SU-DHL-6 (cell line): ENCODE data around the gene PAM16.

Experiments
- H2AFZ ChIP-seq: fragments of 200-600 bp; sonication (generic); 2 replicates; pipeline ENCODE4 v1.6.1; 2014; ENCODE audit warnings: low read depth, mild to moderate bottlenecking, moderate library complexity, mixed read lengths, antibody characterized with exemption, low read length; ENCODE audit not compliant: severe bottlenecking
- H3F3A ChIP-seq: fragments of 200-600 bp; shearing (Covaris generic); 2 replicates; pipeline ENCODE4 v1.6.0; 2016; ENCODE audit warnings: antibody characterized with exemption, mild to moderate bottlenecking; ENCODE audit not compliant: insufficient read depth
- H3K27ac ChIP-seq: fragments of 200-600 bp; sonication (generic); 2 replicates; pipeline ENCODE4 v1.5.1; 2016; ENCODE audit warnings: low read depth, mild to moderate bottlenecking, low read length, moderate library complexity, mixed read lengths
- H3K27me3 ChIP-seq: fragments of 200-600 bp; sonication (generic), shearing (Covaris generic); 2 replicates; pipeline ENCODE4 v1.6.0; 2014; ENCODE audit warnings: mild to moderate bottlenecking, low read length
- H3K36me3 ChIP-seq: fragments of 200-600 bp; sonication (generic); 2 replicates; pipeline ENCODE4 v1.6.1; 2014; ENCODE audit warnings: mild to moderate bottlenecking, low read length, mixed read lengths
- H3K4me2 ChIP-seq: fragments of 300-600, 200-600 bp; shearing (Covaris generic), sonication (generic); 2 replicates; pipeline ENCODE4 v1.6.0; 2014; ENCODE audit warnings: low read length, low read depth, mild to moderate bottlenecking; ENCODE audit not compliant: poor library complexity, severe bottlenecking
- H3K4me3 ChIP-seq: fragments of 200-600 bp; sonication (generic); 2 replicates; pipeline ENCODE4 v1.5.1; 2014; ENCODE audit warnings: antibody characterized with exemption, low read length, mild to moderate bottlenecking, mixed read lengths; ENCODE audit not compliant: insufficient read depth, poor library complexity, severe bottlenecking
- H3K79me2 ChIP-seq: fragments of 200-600 bp; sonication (generic); 2 replicates; pipeline ENCODE4 v1.6.1; 2014; ENCODE audit warnings: mild to moderate bottlenecking, low read length, moderate library complexity; ENCODE audit not compliant: insufficient read depth
- H3K9ac ChIP-seq: fragments of 200-600 bp; sonication (generic); 2 replicates; pipeline ENCODE4 v1.7.0; 2014; ENCODE audit warnings: mild to moderate bottlenecking, low read length
- H3K9me2 ChIP-seq: fragments of 200-600 bp; sonication (generic); replicated peaks from 2 replicates; pipeline ENCODE4 v1.6.1; 2014; ENCODE audit warnings: low read length; ENCODE audit not compliant: insufficient read depth
- H3K9me3 ChIP-seq: fragments of 200-600 bp; sonication (generic); 2 replicates; pipeline ENCODE4 v1.6.1; 2014; ENCODE audit warnings: low read length, mixed read lengths; ENCODE audit not compliant: insufficient read depth
- H4K20me1 ChIP-seq: fragments of 200-600 bp; sonication (generic); 2 replicates; pipeline ENCODE4 v1.6.1; 2014; ENCODE audit warnings: low read depth, mild to moderate bottlenecking, antibody characterized with exemption, low read length, moderate library complexity, mixed read lengths
- EZH2phosphoT487 ChIP-seq: fragments of 200-600 bp; sonication (generic), shearing (Covaris generic); conservative IDR thresholded peaks from 2 replicates; pipeline ENCODE4 v1.6.1; 2018; ENCODE audit warnings: mild to moderate bottlenecking, antibody characterized with exemption, low read length, moderate library complexity, mixed read lengths
- TF ChIP-seq, protein P1 (sequence below): fragments of 200-600 bp; sonication (generic); IDR thresholded peaks from one replicate; pipeline ENCODE4 v1.5.1; 2017; ENCODE audit warnings: antibody characterized with exemption, mild to moderate bottlenecking, low read length, moderate library complexity; ENCODE audit not compliant: insufficient read depth, poor library complexity, severe bottlenecking

The PAM16 gene

DNA sequence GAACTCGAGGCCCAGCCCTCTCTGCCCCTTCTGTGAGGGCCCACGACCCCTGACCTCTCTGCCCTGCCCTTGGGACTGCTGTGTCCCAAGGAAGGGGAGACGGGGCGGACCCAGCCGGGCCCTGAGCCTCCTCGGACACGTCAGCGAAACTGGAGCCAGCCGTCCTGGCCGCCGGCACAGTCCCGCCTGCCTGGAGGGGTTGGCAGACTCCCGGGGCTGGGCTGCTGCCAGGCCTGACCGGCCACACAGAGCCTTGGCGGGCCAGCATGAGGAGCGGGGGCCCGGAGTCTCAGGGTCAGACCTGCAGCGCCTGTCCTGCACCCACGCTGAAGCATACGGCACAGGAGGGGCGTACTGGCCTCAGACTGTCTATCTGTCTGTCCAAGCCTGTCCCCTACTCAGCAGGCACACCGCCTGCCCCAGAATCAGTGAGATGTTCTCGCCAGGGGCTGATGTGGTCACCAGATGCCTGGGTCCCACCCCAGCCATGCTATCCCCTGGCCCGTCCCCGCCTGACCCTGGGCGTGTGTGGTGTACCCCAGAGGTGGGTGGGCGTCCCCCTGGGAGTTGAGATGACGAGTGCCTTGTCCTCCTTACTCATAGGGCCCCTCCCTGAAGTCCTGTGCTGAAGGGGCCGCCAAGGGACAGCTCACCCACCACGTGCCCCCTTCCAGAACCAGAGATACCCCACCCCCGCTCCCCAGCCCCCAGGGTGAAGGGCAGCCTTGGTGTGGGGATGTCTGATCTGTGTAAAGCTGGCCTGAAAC is 25.2 kb upstream of the PAM16 start:
- Histone ChIP-seq H2AFZ (no peak overlapping the region), H3K4me2 (no peak overlapping the region), H3K4me3 (no peak overlapping the region), H3K9me3 (no peaks in the 10 kb centered on the region), H3K79me2 (no peaks in the 10 kb centered on the region), H4K20me1 (peaks cover 3% of the 10 kb centered on the region; the same call in 1 of the 2 replicates), H3F3A (no peaks in the 10 kb centered on the region), H3K27ac (no peak overlapping the region), H3K27me3 (no peaks in the 10 kb centered on the region), H3K9me2 (no peaks in the 10 kb centered on the region), H3K9ac (no peak overlapping the region), H3K36me3 (no peaks in the 10 kb centered on the region)
- TF ChIP-seq, protein P1, sequence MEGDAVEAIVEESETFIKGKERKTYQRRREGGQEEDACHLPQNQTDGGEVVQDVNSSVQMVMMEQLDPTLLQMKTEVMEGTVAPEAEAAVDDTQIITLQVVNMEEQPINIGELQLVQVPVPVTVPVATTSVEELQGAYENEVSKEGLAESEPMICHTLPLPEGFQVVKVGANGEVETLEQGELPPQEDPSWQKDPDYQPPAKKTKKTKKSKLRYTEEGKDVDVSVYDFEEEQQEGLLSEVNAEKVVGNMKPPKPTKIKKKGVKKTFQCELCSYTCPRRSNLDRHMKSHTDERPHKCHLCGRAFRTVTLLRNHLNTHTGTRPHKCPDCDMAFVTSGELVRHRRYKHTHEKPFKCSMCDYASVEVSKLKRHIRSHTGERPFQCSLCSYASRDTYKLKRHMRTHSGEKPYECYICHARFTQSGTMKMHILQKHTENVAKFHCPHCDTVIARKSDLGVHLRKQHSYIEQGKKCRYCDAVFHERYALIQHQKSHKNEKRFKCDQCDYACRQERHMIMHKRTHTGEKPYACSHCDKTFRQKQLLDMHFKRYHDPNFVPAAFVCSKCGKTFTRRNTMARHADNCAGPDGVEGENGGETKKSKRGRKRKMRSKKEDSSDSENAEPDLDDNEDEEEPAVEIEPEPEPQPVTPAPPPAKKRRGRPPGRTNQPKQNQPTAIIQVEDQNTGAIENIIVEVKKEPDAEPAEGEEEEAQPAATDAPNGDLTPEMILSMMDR = no peak
- no peak for TF ChIP-seq EZH2phosphoT487

DNA sequence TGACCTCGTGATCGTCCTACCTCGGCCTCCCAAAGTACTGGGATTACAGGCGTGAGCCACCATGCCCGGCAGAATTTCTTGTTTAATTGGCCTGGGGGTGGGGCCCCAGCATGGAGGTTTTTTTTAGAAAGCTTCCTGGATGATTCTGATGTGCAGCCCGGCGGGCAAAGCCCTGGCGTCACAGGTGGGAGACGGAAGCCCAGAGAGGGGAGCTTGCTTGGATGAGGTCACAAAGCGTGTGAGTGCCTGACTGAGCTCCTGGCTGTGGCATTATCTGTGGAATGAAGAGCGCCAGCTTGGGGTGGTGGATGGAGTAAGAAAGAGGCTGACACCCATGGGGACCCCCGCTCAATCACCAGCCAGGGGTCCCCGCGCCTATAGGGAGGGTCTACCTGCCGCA is 24.6 kb upstream of the PAM16 start:
- Histone ChIP-seq H3K4me3 (no peak overlapping the region), H3K9me3 (no peaks in the 10 kb centered on the region), H4K20me1 (peaks cover 3% of the 10 kb centered on the region; the same call in 1 of the 2 replicates), H3K36me3 (no peaks in the 10 kb centered on the region), H3K9ac (no peak overlapping the region), H2AFZ (no peak overlapping the region), H3K4me2 (no peak overlapping the region), H3K27ac (no peak overlapping the region), H3K79me2 (no peaks in the 10 kb centered on the region), H3K27me3 (no peaks in the 10 kb centered on the region), H3F3A (no peaks in the 10 kb centered on the region), H3K9me2 (no peaks in the 10 kb centered on the region)
- TF ChIP-seq, protein P1 = no peak

DNA sequence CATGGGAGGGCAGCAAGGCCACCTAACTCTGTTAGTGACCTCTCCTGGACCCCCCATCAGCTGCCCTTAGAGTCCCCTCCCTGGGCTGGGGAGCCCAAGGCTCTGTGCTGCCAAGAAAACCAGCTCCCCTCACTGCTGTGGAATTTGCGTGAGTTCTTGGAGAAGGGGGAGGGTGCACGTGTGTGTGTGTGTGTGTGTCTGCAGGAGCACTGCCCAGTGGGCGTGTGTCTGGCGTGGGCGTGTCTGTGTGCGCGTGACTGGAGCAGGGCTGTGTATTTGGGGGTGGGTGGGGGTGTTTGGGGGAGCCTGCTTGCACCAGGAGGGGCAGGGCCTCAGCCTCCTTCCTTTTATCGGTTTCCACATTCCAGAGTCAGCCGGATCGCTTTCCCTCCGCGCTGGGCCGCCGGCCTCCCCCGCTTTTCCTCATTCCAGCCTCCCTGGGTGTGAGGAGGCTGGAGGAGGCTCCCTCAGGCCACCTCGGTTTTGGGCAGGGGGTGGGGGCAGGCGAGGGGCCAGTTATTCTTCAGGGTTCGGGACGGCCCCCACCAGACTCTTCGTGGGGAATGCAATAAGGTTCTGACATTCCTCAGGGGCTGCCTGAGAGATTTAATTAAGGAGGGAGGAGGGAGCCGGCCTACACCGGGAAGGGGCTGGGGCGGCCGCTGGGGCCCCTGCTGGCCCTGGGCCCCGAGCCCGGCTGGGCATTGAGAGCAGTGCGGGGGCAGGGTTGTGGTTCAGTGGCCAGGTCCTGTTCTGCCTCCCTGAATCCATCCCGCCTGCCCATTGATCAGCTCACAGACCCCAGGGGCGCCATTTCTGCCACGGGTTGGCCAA is 23.0 kb upstream of the PAM16 start:
- Histone ChIP-seq H3K27me3 (no peaks in the 10 kb centered on the region), H2AFZ (no peak overlapping the region), H3K4me3 (no peak overlapping the region), H3F3A (no peaks in the 10 kb centered on the region), H3K9me3 (no peaks in the 10 kb centered on the region), H3K9me2 (no peaks in the 10 kb centered on the region), H3K9ac (no peak overlapping the region), H3K36me3 (no peaks in the 10 kb centered on the region), H3K27ac (no peak overlapping the region), H3K79me2 (no peaks in the 10 kb centered on the region), H4K20me1 (peaks cover 3% of the 10 kb centered on the region; the same call in 1 of the 2 replicates), H3K4me2 (no peak overlapping the region)
- TF ChIP-seq, protein P1 = no peak
- TF ChIP-seq EZH2phosphoT487 = no peak
